ENCODE measurements around the gene CHPF2.

CHPF2 gene

DNA sequence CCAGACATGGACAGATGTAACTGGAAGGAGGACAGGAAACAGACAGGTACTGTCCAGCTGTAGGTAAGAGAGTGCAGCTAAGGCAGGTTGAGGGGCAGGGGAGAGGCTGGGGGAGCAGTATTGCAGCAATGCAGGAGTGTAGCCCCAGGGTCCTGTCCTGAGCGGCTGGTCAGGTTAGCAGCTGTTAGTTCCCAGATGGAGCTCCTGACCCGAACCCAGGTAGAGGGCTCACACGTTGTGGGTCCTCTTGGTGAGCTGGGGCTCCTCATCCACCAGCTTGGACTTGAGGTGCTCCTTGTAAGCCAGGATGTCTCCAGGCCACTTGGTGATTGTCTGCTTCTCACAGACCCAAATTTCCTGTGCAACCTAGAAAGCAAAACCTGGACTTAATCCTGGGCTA is 18.5 kb upstream of the CHPF2 start:
- DNase-seq (ENCODE audit: low read depth, low spot score) = no peak
- no peak overlapping the region for H3K9ac ChIP-seq (ENCODE audit: insufficient read length, low read depth)
- no peak overlapping the region for H3K4me3 ChIP-seq (ENCODE audit: insufficient read length, low read depth)
- no peaks in the 10 kb centered on the region for H3K9me3 ChIP-seq (ENCODE audit: insufficient read depth, low read length)
- no peak for TF ChIP-seq ZNF274 (IDR thresholded peaks at IDR 0.05; ENCODE audit: low read depth, low read length)
- TF ChIP-seq YY1 (IDR thresholded peaks at IDR 0.05; ENCODE audit: insufficient read depth, insufficient read length) = no peak
- no peak for TF ChIP-seq SUZ12 (IDR thresholded peaks at IDR 0.05; ENCODE audit: extremely low read depth, insufficient read depth, insufficient read length)
- H3K36me3 ChIP-seq (ENCODE audit: insufficient read depth, insufficient read length, low read length) = peaks cover 75% of the 10 kb centered on the region
- H3K4me1 ChIP-seq (ENCODE audit: insufficient read depth, insufficient read length) = no peaks in the 10 kb centered on the region
- no peaks in the 10 kb centered on the region for H3K27me3 ChIP-seq (ENCODE audit: insufficient read depth, insufficient read length)

DNA sequence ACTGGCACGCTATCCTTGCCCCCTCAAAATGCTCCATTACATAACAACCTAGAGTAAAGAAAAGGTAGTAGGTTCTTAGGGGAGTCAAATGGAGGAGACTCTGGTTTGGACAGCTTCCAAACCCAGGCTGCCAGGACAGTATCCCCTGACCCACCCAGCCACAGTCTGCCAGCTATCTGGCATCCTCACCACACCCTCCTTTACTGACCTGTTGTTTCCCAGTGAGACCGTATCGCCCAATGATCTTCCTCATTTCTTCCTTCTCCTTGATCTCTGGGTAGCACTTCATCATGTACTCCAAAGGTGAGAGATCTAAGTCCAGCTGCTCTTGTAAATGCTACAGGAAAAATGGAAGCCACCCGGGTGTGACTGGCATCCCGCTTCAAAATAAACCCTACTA is 16.9 kb upstream of the CHPF2 start:
- no peak overlapping the region for H3K9ac ChIP-seq (ENCODE audit: insufficient read length, low read depth)
- H3K4me1 ChIP-seq (ENCODE audit: insufficient read depth, insufficient read length) = no peaks in the 10 kb centered on the region
- H3K4me3 ChIP-seq (ENCODE audit: insufficient read length, low read depth) = no peak overlapping the region
- no peaks in the 10 kb centered on the region for H3K9me3 ChIP-seq (ENCODE audit: insufficient read depth, low read length)
- H3K36me3 ChIP-seq (ENCODE audit: insufficient read depth, insufficient read length, low read length) = peaks cover 82% of the 10 kb centered on the region
- no peak for DNase-seq (ENCODE audit: low read depth, low spot score)
- H3K27me3 ChIP-seq (ENCODE audit: insufficient read depth, insufficient read length) = no peaks in the 10 kb centered on the region
- TF ChIP-seq YY1 (IDR thresholded peaks at IDR 0.05; ENCODE audit: insufficient read depth, insufficient read length) = no peak
- no peak for TF ChIP-seq SUZ12 (IDR thresholded peaks at IDR 0.05; ENCODE audit: extremely low read depth, insufficient read depth, insufficient read length)
- TF ChIP-seq ZNF274 (IDR thresholded peaks at IDR 0.05; ENCODE audit: low read depth, low read length) = no peak

DNA sequence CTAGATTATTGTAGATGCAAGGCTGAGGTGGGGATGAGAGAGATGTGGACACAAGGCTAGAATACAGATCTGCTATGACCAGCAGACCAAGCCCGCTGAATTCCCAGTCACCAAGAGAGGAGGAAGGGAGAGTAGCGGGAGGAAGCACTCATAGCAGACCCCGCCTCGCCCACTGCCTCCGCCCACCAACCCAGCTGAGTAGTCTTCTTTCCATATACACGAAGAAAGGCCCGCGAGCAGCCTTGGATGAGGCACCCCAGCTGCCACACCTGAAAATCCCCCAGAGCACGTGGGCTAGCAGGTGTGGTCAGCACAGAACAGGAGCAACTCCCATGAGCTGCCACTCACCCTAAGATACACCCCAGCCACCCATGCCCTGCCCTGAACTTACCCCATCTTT is 14.1 kb upstream of the CHPF2 start:
- H3K4me3 ChIP-seq (ENCODE audit: insufficient read length, low read depth) = no peak overlapping the region
- no peak overlapping the region for H3K9ac ChIP-seq (ENCODE audit: insufficient read length, low read depth)
- peaks cover 88% of the 10 kb centered on the region for H3K36me3 ChIP-seq (ENCODE audit: insufficient read depth, insufficient read length, low read length)
- DNase-seq (ENCODE audit: low read depth, low spot score) = no peak
- no peaks in the 10 kb centered on the region for H3K27me3 ChIP-seq (ENCODE audit: insufficient read depth, insufficient read length)
- no peak for TF ChIP-seq ZNF274 (IDR thresholded peaks at IDR 0.05; ENCODE audit: low read depth, low read length)
- TF ChIP-seq YY1 (IDR thresholded peaks at IDR 0.05; ENCODE audit: insufficient read depth, insufficient read length) = no peak
- no peak for TF ChIP-seq SUZ12 (IDR thresholded peaks at IDR 0.05; ENCODE audit: extremely low read depth, insufficient read depth, insufficient read length)
- H3K9me3 ChIP-seq (ENCODE audit: insufficient read depth, low read length) = no peaks in the 10 kb centered on the region
- no peaks in the 10 kb centered on the region for H3K4me1 ChIP-seq (ENCODE audit: insufficient read depth, insufficient read length)

DNA sequence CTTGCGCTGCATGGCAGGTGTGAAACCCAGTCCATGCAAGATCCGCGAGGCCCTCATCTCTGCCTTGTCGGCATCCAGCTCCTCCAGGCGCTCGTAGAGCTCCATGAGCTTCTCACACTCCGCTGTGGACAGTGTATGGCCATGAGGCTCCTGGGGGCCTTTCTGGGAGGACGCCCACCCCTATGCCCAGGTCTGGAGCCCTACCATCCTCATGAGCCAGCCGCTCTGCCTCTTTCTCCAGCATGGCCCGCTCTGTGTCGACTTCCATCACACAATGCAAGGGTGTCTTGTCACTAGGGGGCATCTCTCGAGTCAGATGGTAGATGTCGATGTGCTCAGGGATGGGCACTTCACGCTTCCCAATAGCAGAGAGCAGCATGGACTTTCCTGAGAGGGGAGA is 8.6 kb upstream of the CHPF2 start:
- H3K9me3 ChIP-seq (ENCODE audit: insufficient read depth, low read length) = no peaks in the 10 kb centered on the region
- no peak for DNase-seq (ENCODE audit: low read depth, low spot score)
- H3K4me3 ChIP-seq (ENCODE audit: insufficient read length, low read depth) = no peak overlapping the region
- H3K27me3 ChIP-seq (ENCODE audit: insufficient read depth, insufficient read length) = no peaks in the 10 kb centered on the region
- H3K36me3 ChIP-seq (ENCODE audit: insufficient read depth, insufficient read length, low read length) = peaks cover 64% of the 10 kb centered on the region
- no peak overlapping the region for H3K9ac ChIP-seq (ENCODE audit: insufficient read length, low read depth)
- TF ChIP-seq YY1 (IDR thresholded peaks at IDR 0.05; ENCODE audit: insufficient read depth, insufficient read length) (no peak), ZNF274 (IDR thresholded peaks at IDR 0.05; ENCODE audit: low read depth, low read length) (no peak), SUZ12 (IDR thresholded peaks at IDR 0.05; ENCODE audit: extremely low read depth, insufficient read depth, insufficient read length) (no peak)
- no peaks in the 10 kb centered on the region for H3K4me1 ChIP-seq (ENCODE audit: insufficient read depth, insufficient read length)

DNA sequence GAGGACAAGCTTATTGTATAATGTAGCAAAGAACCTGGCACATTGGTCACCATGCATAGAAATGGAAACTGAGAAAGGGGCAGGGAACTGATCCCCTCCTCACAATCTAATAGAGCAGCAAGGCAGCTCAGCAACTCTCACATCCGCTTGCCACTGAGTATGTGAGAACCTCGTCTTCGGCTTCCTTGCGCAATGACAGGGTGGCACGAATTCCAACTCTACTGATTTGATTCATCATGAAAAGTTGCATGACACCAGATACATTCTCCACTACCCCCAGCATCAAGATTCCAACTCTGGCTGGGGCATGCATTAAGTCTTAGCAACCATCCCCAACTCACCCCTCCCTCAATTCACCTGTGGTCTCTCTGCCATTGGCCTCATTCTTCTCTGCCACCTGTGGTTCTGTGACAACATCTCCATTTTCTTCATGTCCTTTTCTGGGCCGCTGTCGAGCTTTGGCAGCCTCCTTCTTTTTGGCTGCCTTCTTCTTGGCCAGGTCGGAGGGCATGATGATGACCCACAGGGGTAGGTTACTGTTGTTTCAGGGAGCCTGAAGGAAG is 6.3 kb upstream of the CHPF2 start:
- DNase-seq (ENCODE audit: low read depth, low spot score) = no peak

DNA sequence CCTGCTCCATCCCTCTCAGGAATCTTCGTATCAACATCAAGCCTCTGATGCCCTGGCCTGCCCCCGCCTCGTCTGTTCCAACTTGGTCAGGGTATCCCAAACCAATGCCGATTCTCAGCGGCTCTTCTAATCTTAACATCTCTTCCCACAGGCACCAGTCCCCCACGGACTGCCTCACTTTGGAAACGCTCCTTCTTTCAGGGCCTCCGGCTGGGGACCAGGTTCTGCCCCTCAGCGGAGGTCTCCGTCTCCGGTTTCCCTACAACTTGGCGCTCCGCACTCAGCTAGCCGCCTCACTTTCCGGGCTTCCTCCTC is 5.8 kb upstream of the CHPF2 start:
- peak overlapping the region; percentile 88 for H3K9ac ChIP-seq (ENCODE audit: insufficient read length, low read depth)
- H3K36me3 ChIP-seq (ENCODE audit: insufficient read depth, insufficient read length, low read length) = peaks cover 47% of the 10 kb centered on the region
- TF ChIP-seq SUZ12 (IDR thresholded peaks at IDR 0.05; ENCODE audit: extremely low read depth, insufficient read depth, insufficient read length) (no peak), YY1 (IDR thresholded peaks at IDR 0.05; ENCODE audit: insufficient read depth, insufficient read length) (no peak), ZNF274 (IDR thresholded peaks at IDR 0.05; ENCODE audit: low read depth, low read length) (no peak)
- no peaks in the 10 kb centered on the region for H3K9me3 ChIP-seq (ENCODE audit: insufficient read depth, low read length)
- no peak for DNase-seq (ENCODE audit: low read depth, low spot score)
- peak overlapping the region; percentile 83 for H3K4me3 ChIP-seq (ENCODE audit: insufficient read length, low read depth)
- H3K27me3 ChIP-seq (ENCODE audit: insufficient read depth, insufficient read length) = no peaks in the 10 kb centered on the region
- H3K4me1 ChIP-seq (ENCODE audit: insufficient read depth, insufficient read length) = no peaks in the 10 kb centered on the region

More for the DNA sequence above, 6.3 kb upstream of the CHPF2 start:
- Histone ChIP-seq H3K4me3 (ENCODE audit: insufficient read length, low read depth) (peak overlapping the region; percentile 83), H3K27me3 (ENCODE audit: insufficient read depth, insufficient read length) (no peaks in the 10 kb centered on the region), H3K4me1 (ENCODE audit: insufficient read depth, insufficient read length) (no peaks in the 10 kb centered on the region), H3K9ac (ENCODE audit: insufficient read length, low read depth) (peak overlapping the region; percentile 88), H3K36me3 (ENCODE audit: insufficient read depth, insufficient read length, low read length) (peaks cover 49% of the 10 kb centered on the region), H3K9me3 (ENCODE audit: insufficient read depth, low read length) (no peaks in the 10 kb centered on the region)
- TF ChIP-seq YY1 (IDR thresholded peaks at IDR 0.05; ENCODE audit: insufficient read depth, insufficient read length) (no peak), ZNF274 (IDR thresholded peaks at IDR 0.05; ENCODE audit: low read depth, low read length) (no peak), SUZ12 (IDR thresholded peaks at IDR 0.05; ENCODE audit: extremely low read depth, insufficient read depth, insufficient read length) (no peak)

DNA sequence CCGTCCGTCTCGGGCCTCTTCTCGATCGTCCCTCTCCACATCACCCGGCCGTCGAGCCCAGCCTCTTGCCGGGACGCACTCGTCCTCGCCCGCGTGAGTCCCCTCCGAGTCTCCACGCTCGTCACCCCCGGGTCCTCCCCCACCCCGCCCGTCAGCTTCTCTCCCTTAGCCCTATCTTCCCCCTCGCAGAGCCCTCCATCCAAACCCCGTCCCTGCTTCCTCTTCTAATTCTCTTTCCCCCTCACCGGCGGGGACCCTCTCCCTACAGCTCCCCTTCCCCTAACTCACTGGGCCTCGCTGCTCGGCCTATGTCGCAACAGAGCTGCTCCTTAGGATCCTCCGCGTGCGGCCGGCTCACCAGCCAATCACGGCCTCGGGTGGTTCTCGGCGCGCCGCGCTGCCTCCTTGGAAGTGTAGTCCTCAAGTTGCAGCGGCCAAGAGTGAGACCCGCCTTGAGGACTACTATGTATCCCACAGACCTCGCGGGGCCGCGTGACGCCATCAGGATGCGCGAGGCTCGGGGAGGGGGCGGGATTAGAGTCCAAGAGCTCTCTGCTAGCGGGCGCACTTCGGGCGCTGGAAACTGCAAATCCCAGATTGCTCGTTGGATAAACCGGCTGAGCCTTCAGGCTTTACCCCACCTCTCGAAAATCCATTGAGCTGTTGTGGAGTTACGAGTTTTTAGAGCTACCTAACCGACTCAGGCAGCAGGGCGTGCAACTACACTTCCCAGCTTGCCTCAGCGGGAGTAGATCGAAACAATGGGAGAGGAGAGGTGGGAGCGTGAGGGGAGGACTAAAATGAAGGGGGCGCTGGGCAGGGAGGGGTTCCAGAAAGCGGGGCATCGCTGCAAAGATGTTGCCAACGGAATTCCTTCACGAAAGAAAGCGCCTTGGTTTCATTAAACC is 5.2 kb upstream of the CHPF2 start, which contains the start of gene ABCF2:
Gene ABCF2 (minus strand): TSS at position 331 of the 908 bp plus-strand sequence. CDS start 747 bp downstream, outside the sequence.
- peak; percentile 6 for TF ChIP-seq YY1 (IDR thresholded peaks at IDR 0.05; ENCODE audit: insufficient read depth, insufficient read length)
- TF ChIP-seq SUZ12 (IDR thresholded peaks at IDR 0.05; ENCODE audit: extremely low read depth, insufficient read depth, insufficient read length) = no peak
- peaks cover 42% of the 10 kb centered on the region for H3K36me3 ChIP-seq (ENCODE audit: insufficient read depth, insufficient read length, low read length)
- H3K27me3 ChIP-seq (ENCODE audit: insufficient read depth, insufficient read length) = no peaks in the 10 kb centered on the region
- H3K9me3 ChIP-seq (ENCODE audit: insufficient read depth, low read length) = no peaks in the 10 kb centered on the region
- no peaks in the 10 kb centered on the region for H3K4me1 ChIP-seq (ENCODE audit: insufficient read depth, insufficient read length)
- DNase-seq (ENCODE audit: low read depth, low spot score) = peak; percentile 98
- peak within 1 kb of the TSS; percentile 88 for H3K9ac ChIP-seq (ENCODE audit: insufficient read length, low read depth)
- H3K4me3 ChIP-seq (ENCODE audit: insufficient read length, low read depth) = peak within 1 kb of the TSS; percentile 83
